Neural cell (in vitro differentiated cells): Measurements from ENCODE around the gene SVOP. TPM values are rescaled to one million over a fixed set of nuclear protein-coding genes. Genes with fewer than 3 reads are reported as not detected.

ENCODE experiments used
- H2AFZ ChIP-seq: fragments of 200-600, 300-800 bp; sonication (generic), shearing (Covaris generic); 2 replicates; pipeline ENCODE4 v1.6.0; 2014; ENCODE audit warnings: low read depth, mild to moderate bottlenecking, antibody characterized with exemption, low read length, moderate library complexity
- H3F3A ChIP-seq: fragments of 200-600 bp; shearing (Covaris generic); 2 replicates; pipeline ENCODE4 v1.6.1; 2016; ENCODE audit warnings: mild to moderate bottlenecking, moderate library complexity, mixed read lengths, antibody characterized with exemption, low read length; ENCODE audit not compliant: insufficient read depth, poor library complexity, severe bottlenecking
- H3K27ac ChIP-seq: fragments of 200-600, 300-800 bp; sonication (generic), shearing (Covaris generic); 2 replicates; pipeline ENCODE4 v1.5.1; 2014; ENCODE audit warnings: mild to moderate bottlenecking, low read length, moderate library complexity
- H3K27me3 ChIP-seq: fragments of 300-800, 200-600 bp; sonication (generic), shearing (Covaris generic); 2 replicates; pipeline ENCODE4 v1.6.0; 2014; ENCODE audit warnings: mild to moderate bottlenecking, low read depth, low read length, moderate library complexity; ENCODE audit not compliant: insufficient read depth
- H3K36me3 ChIP-seq: fragments of 300-800, 200-600 bp; sonication (generic), shearing (Covaris generic); 2 replicates; pipeline ENCODE4 v1.5.1; 2014; ENCODE audit warnings: mild to moderate bottlenecking, antibody characterized with exemption, low read length, moderate library complexity; ENCODE audit not compliant: insufficient read depth
- H3K4me2 ChIP-seq: fragments of 300-800, 200-600 bp; sonication (generic), shearing (Covaris generic); 2 replicates; pipeline ENCODE4 v1.6.0; 2014; ENCODE audit warnings: mild to moderate bottlenecking, low read length
- H3K4me3 ChIP-seq: fragments of 300-800, 200-600 bp; sonication (generic), shearing (Covaris generic); 2 replicates; pipeline ENCODE4 v1.5.1; 2014; ENCODE audit warnings: mild to moderate bottlenecking, low read length, moderate library complexity
- H3K79me2 ChIP-seq: fragments of 200-600 bp; shearing (Covaris generic); replicated peaks from 2 replicates; pipeline ENCODE4 v1.6.0; 2014; ENCODE audit warnings: mild to moderate bottlenecking, low read length, moderate library complexity; ENCODE audit not compliant: insufficient read depth
- H3K9ac ChIP-seq: fragments of 300-800, 200-600 bp; sonication (generic), shearing (Covaris generic); 2 replicates; pipeline ENCODE4 v1.6.1; 2016; ENCODE audit warnings: mild to moderate bottlenecking, low read length, mixed read lengths
- H3K9me2 ChIP-seq: fragments of 200-600 bp; shearing (Covaris generic); 2 replicates; pipeline ENCODE4 v1.6.1; 2016; ENCODE audit warnings: mild to moderate bottlenecking, low read length, mixed read lengths; ENCODE audit not compliant: insufficient read depth
- H3K9me3 ChIP-seq: fragments of 200-600, 300-800 bp; sonication (generic), shearing (Covaris generic); 2 replicates; pipeline ENCODE4 v1.6.1; 2016; ENCODE audit warnings: mild to moderate bottlenecking, mixed run types, low read length, moderate library complexity, mixed read lengths
- H4K20me1 ChIP-seq: fragments of 200-600 bp; shearing (Covaris generic); 2 replicates; pipeline ENCODE4 v1.6.1; 2016; ENCODE audit warnings: mild to moderate bottlenecking, mixed run types; ENCODE audit not compliant: insufficient read depth
- EP300 ChIP-seq: fragments of 450-650 bp; conservative IDR thresholded peaks from 2 replicates; pipeline ENCODE4 v1.6.1; 2014; ENCODE audit warnings: antibody characterized with exemption, mild to moderate bottlenecking, moderate library complexity; ENCODE audit not compliant: poor library complexity, severe bottlenecking
- EZH2 ChIP-seq: fragments of 200-600, 300-800 bp; shearing (Covaris generic), sonication (generic); IDR thresholded peaks from 2 replicates; pipeline ENCODE4 v1.6.1; 2014; ENCODE audit warnings: antibody characterized with exemption, low read length, borderline replicate concordance, mild to moderate bottlenecking; ENCODE audit not compliant: insufficient read depth, poor library complexity, severe bottlenecking
- MXI1 ChIP-seq: fragments of 450-650 bp; conservative IDR thresholded peaks from 2 replicates; pipeline ENCODE4 v1.6.1; 2014; ENCODE audit warnings: antibody characterized with exemption, mild to moderate bottlenecking; ENCODE audit not compliant: poor library complexity, severe bottlenecking
- POLR2AphosphoS5 ChIP-seq: IDR thresholded peaks from 2 replicates; pipeline ENCODE4 v1.6.1; 2012
- RAD21 ChIP-seq: fragments of 450-650 bp; conservative IDR thresholded peaks from 2 replicates; pipeline ENCODE4 v1.6.1; 2014; ENCODE audit warnings: antibody characterized with exemption, mild to moderate bottlenecking, moderate library complexity
- SMC3 ChIP-seq: fragments of 450-650 bp; conservative IDR thresholded peaks from 2 replicates; pipeline ENCODE4 v1.6.1; 2014; ENCODE audit warnings: antibody characterized with exemption, mild to moderate bottlenecking, moderate library complexity; ENCODE audit not compliant: poor library complexity
- TAF1 ChIP-seq: IDR thresholded peaks from 2 replicates; pipeline ENCODE4 v1.6.1; 2012; ENCODE audit warnings: low read depth
- polyA plus RNA-seq: library from polyadenylated mRNA; depleted of rRNA; stranded (reverse); fragments of >200 nt; gene quantifications from 2 replicates; pipeline ENCODE4 v1.2.3, GENCODE V29; 2014
- TF ChIP-seq, protein P1 (sequence below): IDR thresholded peaks from 2 replicates; pipeline ENCODE4 v1.6.1; 2012; ENCODE audit warnings: borderline replicate concordance
- TF ChIP-seq, protein P2 (sequence below): fragments of 450-650 bp; IDR thresholded peaks from 2 replicates; pipeline ENCODE4 v1.5.1; 2014; ENCODE audit warnings: antibody characterized with exemption, mild to moderate bottlenecking, moderate library complexity; ENCODE audit not compliant: poor library complexity, severe bottlenecking

SVOP gene
- polyA plus RNA-seq, 1 donor from 2014 or later = 41.3 TPM

DNA sequence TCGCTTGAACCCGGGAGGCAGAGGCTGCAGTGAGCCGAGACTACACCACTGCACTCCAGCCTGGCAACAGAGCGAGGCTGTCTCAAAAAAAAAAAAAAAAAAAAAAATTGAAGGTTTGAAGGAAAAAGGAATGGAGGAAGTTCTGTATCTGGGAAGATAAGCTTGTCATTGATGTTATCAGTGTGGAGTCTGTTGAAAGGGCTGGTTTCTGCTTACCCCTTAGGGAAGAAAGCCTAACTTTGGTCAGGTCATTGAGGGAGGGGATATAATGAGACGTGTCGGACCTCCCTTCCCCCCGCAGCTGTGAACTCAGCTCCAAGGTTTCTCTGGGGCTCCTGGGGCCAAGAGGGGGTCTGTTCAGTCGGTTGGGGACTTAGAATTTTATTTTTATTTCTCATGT, 124.5 kb downstream of the SVOP start:
- H3K9me3 ChIP-seq = no peaks in the 10 kb centered on the region
- H3K36me3 ChIP-seq = peaks cover 4% of the 10 kb centered on the region
- H3K27me3 ChIP-seq = no peaks in the 10 kb centered on the region
- H2AFZ ChIP-seq = no peak overlapping the region
- TF ChIP-seq EZH2 = no peak
- TF ChIP-seq, protein P1, sequence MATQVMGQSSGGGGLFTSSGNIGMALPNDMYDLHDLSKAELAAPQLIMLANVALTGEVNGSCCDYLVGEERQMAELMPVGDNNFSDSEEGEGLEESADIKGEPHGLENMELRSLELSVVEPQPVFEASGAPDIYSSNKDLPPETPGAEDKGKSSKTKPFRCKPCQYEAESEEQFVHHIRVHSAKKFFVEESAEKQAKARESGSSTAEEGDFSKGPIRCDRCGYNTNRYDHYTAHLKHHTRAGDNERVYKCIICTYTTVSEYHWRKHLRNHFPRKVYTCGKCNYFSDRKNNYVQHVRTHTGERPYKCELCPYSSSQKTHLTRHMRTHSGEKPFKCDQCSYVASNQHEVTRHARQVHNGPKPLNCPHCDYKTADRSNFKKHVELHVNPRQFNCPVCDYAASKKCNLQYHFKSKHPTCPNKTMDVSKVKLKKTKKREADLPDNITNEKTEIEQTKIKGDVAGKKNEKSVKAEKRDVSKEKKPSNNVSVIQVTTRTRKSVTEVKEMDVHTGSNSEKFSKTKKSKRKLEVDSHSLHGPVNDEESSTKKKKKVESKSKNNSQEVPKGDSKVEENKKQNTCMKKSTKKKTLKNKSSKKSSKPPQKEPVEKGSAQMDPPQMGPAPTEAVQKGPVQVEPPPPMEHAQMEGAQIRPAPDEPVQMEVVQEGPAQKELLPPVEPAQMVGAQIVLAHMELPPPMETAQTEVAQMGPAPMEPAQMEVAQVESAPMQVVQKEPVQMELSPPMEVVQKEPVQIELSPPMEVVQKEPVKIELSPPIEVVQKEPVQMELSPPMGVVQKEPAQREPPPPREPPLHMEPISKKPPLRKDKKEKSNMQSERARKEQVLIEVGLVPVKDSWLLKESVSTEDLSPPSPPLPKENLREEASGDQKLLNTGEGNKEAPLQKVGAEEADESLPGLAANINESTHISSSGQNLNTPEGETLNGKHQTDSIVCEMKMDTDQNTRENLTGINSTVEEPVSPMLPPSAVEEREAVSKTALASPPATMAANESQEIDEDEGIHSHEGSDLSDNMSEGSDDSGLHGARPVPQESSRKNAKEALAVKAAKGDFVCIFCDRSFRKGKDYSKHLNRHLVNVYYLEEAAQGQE = no peak
- no peak for TF ChIP-seq SMC3
- no peak for TF ChIP-seq RAD21
- no peak for TF ChIP-seq MXI1
- TF ChIP-seq, protein P2, sequence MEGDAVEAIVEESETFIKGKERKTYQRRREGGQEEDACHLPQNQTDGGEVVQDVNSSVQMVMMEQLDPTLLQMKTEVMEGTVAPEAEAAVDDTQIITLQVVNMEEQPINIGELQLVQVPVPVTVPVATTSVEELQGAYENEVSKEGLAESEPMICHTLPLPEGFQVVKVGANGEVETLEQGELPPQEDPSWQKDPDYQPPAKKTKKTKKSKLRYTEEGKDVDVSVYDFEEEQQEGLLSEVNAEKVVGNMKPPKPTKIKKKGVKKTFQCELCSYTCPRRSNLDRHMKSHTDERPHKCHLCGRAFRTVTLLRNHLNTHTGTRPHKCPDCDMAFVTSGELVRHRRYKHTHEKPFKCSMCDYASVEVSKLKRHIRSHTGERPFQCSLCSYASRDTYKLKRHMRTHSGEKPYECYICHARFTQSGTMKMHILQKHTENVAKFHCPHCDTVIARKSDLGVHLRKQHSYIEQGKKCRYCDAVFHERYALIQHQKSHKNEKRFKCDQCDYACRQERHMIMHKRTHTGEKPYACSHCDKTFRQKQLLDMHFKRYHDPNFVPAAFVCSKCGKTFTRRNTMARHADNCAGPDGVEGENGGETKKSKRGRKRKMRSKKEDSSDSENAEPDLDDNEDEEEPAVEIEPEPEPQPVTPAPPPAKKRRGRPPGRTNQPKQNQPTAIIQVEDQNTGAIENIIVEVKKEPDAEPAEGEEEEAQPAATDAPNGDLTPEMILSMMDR = no peak
- TF ChIP-seq EP300 = no peak
- no peak for TF ChIP-seq TAF1
- no peak for TF ChIP-seq POLR2AphosphoS5
- H3K4me2 ChIP-seq = no peak overlapping the region
- no peaks in the 10 kb centered on the region for H3K79me2 ChIP-seq
- H3K9ac ChIP-seq = no peak overlapping the region
- H3K4me3 ChIP-seq = no peak overlapping the region
- H3K27ac ChIP-seq = no peak overlapping the region
- H4K20me1 ChIP-seq = no peaks in the 10 kb centered on the region
- no peaks in the 10 kb centered on the region for H3F3A ChIP-seq
- H3K9me2 ChIP-seq = no peaks in the 10 kb centered on the region

DNA sequence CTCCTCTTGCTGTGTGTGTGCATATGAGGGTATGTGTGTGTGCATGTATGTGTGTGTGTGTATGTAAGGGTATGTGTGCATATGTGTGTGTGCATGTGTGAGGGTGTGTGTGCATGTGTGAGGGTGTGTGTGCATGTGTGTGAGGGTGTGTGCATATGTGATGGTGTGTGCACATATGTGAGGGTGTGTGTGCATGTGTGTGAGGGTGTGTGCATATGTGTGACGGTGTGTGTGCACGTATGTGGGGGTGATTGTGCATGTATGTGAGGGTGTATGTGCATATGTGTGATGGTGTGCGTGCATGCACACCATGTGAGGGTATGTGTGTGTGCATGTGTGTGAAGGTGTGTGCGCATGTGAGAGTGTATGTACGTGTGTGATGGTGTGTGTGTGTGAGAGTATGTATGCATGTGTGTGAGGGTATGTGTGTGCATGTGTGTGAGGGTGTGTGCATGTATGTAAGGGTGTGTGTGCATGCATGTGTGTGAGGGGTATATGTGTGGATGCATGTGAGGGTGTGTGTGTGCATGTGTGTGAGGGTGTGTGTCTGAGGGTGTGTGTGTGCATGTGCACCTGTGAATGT, 125.6 kb downstream of the SVOP start:
- H3K9me3 ChIP-seq = no peaks in the 10 kb centered on the region
- H3K79me2 ChIP-seq = no peaks in the 10 kb centered on the region
- H3F3A ChIP-seq = no peaks in the 10 kb centered on the region
- no peaks in the 10 kb centered on the region for H3K27me3 ChIP-seq
- H3K27ac ChIP-seq = no peak overlapping the region
- H3K9ac ChIP-seq = no peak overlapping the region
- H2AFZ ChIP-seq = no peak overlapping the region
- H3K4me2 ChIP-seq = no peak overlapping the region
- no peaks in the 10 kb centered on the region for H4K20me1 ChIP-seq
- no peaks in the 10 kb centered on the region for H3K9me2 ChIP-seq
- TF ChIP-seq, protein P1 = no peak
- TF ChIP-seq EP300 (no peak), SMC3 (no peak), EZH2 (no peak), MXI1 (no peak), RAD21 (no peak), POLR2AphosphoS5 (no peak), TAF1 (no peak)
- TF ChIP-seq, protein P2 = no peak
- H3K4me3 ChIP-seq = no peak overlapping the region
- peaks cover 4% of the 10 kb centered on the region for H3K36me3 ChIP-seq
